ENCODE data around the gene LRRC43.

LRRC43 gene

DNA sequence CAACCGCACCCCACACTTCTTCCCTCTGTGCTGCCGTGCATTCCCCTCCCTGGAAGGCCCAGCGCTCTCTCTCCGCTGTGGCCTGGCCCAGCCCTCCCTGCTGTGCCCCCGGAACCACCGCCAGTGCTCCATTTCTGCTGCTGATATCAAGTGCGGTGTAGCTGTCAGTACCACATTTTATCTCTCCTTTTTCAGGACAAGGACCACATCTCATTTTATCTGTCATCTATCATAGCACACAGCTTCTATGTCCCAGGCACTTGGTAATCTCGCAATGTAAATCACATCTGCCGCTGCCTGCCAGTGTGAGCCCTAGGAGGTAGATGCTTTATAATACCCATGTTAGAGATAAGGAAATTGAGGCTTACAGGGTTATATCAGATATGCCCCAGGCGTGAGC lies 27.2 kb upstream of the LRRC43 start:
- no peaks in the 10 kb centered on the region for H3K9me3 ChIP-seq (ENCODE audit: control insufficient read depth in 2 of 2, low read length in 2 of 2)
- no peak overlapping the region for H3K4me3 ChIP-seq (ENCODE audit: low read length in 2 of 2)
- no peak overlapping the region for H3K27ac ChIP-seq (ENCODE audit: low read depth in 2 of 2, low read length in 2 of 2)
- H3K9ac ChIP-seq (ENCODE audit: low read depth in 1 of 2, low read length in 2 of 2) = no peak overlapping the region
- H3K4me1 ChIP-seq (ENCODE audit: control insufficient read depth in 2 of 2, insufficient read depth in 2 of 2, low read length in 2 of 2) = no peaks in the 10 kb centered on the region
- no peaks in the 10 kb centered on the region for H3K27me3 ChIP-seq (ENCODE audit: control insufficient read depth in 2 of 2, insufficient read depth in 2 of 2, low read length in 2 of 2)
- no peaks in the 10 kb centered on the region for H3K36me3 ChIP-seq (ENCODE audit: control insufficient read depth in 2 of 2, insufficient read depth in 2 of 2, low read length in 2 of 2)

DNA sequence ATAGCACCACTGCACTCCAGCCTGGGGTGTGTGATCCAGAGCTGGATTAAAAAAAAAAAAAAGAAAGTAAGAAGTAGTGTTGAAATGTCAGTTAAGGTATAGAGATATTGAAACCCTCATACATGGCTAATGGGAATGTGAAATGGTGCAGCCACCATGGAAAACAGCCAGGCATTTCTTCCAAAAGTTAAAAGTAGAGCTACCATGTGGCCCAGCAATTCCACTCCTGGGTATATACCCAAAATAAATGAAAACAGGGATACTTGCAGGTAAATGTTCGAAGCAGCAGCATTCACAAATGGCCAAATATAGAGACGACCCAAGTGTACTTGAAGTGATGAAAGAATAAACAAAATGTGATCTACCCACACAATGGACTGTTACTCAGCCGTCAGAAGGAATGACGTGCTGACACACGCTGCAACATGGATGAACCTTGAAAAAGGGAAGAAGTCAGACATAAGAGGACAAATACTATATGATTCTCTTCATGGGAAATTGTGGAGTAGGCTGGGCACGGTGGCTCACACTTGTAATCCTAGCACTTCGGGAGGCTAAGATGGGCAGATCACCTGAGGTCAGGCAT lies 24.1 kb upstream of the LRRC43 start:
- Histone ChIP-seq H3K27ac (ENCODE audit: low read depth in 2 of 2, low read length in 2 of 2) (no peak overlapping the region), H3K4me3 (ENCODE audit: low read length in 2 of 2) (no peak overlapping the region)

DNA sequence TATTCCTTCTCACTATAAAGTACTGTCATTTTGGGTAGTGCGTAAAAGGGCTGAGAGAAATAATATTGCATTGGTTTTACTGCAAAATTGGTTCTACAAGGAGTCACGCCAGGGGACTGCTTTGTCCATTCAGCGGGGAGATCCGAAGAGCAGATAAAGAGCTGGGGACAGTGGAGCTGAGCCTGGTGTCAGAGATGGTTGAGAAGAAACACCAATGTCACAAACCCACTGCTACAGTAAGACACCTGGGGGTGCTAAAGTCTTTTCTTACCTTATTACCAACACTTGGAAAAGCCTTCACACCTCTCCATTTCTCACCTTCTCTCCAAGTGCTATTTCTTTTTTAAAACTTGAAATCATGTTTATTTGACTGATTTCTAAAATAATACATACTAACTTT lies 23.0 kb upstream of the LRRC43 start:
- Histone ChIP-seq H3K9ac (ENCODE audit: low read depth in 1 of 2, low read length in 2 of 2) (no peak overlapping the region), H3K4me1 (ENCODE audit: control insufficient read depth in 2 of 2, insufficient read depth in 2 of 2, low read length in 2 of 2) (no peaks in the 10 kb centered on the region), H3K27me3 (ENCODE audit: control insufficient read depth in 2 of 2, insufficient read depth in 2 of 2, low read length in 2 of 2) (no peaks in the 10 kb centered on the region), H3K4me3 (ENCODE audit: low read length in 2 of 2) (no peak overlapping the region), H3K36me3 (ENCODE audit: control insufficient read depth in 2 of 2, insufficient read depth in 2 of 2, low read length in 2 of 2) (no peaks in the 10 kb centered on the region), H3K9me3 (ENCODE audit: control insufficient read depth in 2 of 2, low read length in 2 of 2) (no peaks in the 10 kb centered on the region), H3K27ac (ENCODE audit: low read depth in 2 of 2, low read length in 2 of 2) (no peak overlapping the region)

More for the DNA sequence above, 24.1 kb upstream of the LRRC43 start:
- no peaks in the 10 kb centered on the region for H3K27me3 ChIP-seq (ENCODE audit: control insufficient read depth in 2 of 2, insufficient read depth in 2 of 2, low read length in 2 of 2)
- no peaks in the 10 kb centered on the region for H3K36me3 ChIP-seq (ENCODE audit: control insufficient read depth in 2 of 2, insufficient read depth in 2 of 2, low read length in 2 of 2)
- H3K9ac ChIP-seq (ENCODE audit: low read depth in 1 of 2, low read length in 2 of 2) = no peak overlapping the region
- H3K4me1 ChIP-seq (ENCODE audit: control insufficient read depth in 2 of 2, insufficient read depth in 2 of 2, low read length in 2 of 2) = no peaks in the 10 kb centered on the region
- no peaks in the 10 kb centered on the region for H3K9me3 ChIP-seq (ENCODE audit: control insufficient read depth in 2 of 2, low read length in 2 of 2)

DNA sequence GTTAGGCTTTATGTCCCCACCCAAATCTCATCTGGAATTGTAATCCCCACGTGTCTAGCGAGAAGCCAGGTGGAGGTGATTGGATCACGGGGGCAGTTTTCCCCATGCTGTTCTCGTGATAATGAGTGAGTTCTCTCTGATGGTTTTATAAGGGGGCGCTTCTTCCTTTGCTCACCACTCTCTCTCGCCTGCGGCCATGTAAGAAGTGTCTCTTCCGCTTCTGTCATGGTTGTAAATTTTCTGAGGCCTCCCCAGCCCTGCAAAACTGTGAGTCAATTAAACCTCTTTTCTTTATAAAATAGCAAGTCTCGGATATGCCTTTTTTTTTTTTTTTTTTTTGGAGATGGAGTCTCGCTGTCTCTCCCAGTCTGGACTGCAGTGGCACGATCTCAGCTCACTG lies 22.2 kb upstream of the LRRC43 start:
- Histone ChIP-seq H3K4me3 (ENCODE audit: low read length in 2 of 2) (no peak overlapping the region), H3K36me3 (ENCODE audit: control insufficient read depth in 2 of 2, insufficient read depth in 2 of 2, low read length in 2 of 2) (no peaks in the 10 kb centered on the region), H3K9ac (ENCODE audit: low read depth in 1 of 2, low read length in 2 of 2) (no peak overlapping the region), H3K27me3 (ENCODE audit: control insufficient read depth in 2 of 2, insufficient read depth in 2 of 2, low read length in 2 of 2) (no peaks in the 10 kb centered on the region), H3K4me1 (ENCODE audit: control insufficient read depth in 2 of 2, insufficient read depth in 2 of 2, low read length in 2 of 2) (no peaks in the 10 kb centered on the region), H3K27ac (ENCODE audit: low read depth in 2 of 2, low read length in 2 of 2) (no peak overlapping the region), H3K9me3 (ENCODE audit: control insufficient read depth in 2 of 2, low read length in 2 of 2) (no peaks in the 10 kb centered on the region)

DNA sequence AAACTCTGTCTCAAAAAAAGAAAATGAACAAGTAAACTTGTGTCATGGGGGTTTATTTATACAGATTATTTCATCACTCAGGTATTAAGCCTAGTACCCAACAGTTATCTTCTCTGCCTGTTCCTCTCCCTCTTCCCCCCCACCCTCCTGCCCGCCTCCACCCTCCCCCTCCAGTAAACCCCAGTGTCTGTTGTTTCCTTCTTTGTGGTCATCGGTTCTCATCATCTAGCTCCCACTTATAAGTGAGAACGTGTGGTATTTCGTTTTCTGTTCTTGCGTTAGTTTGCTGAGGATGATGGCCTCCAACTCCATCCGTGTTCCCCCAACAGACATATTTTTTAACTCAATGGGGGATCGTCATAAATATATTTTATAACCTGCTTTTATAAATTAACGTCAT lies 21.2 kb upstream of the LRRC43 start:
- Histone ChIP-seq H3K27me3 (ENCODE audit: control insufficient read depth in 2 of 2, insufficient read depth in 2 of 2, low read length in 2 of 2) (no peaks in the 10 kb centered on the region), H3K9ac (ENCODE audit: low read depth in 1 of 2, low read length in 2 of 2) (no peak overlapping the region), H3K4me1 (ENCODE audit: control insufficient read depth in 2 of 2, insufficient read depth in 2 of 2, low read length in 2 of 2) (no peaks in the 10 kb centered on the region), H3K4me3 (ENCODE audit: low read length in 2 of 2) (no peak overlapping the region), H3K9me3 (ENCODE audit: control insufficient read depth in 2 of 2, low read length in 2 of 2) (no peaks in the 10 kb centered on the region), H3K27ac (ENCODE audit: low read depth in 2 of 2, low read length in 2 of 2) (no peak overlapping the region), H3K36me3 (ENCODE audit: control insufficient read depth in 2 of 2, insufficient read depth in 2 of 2, low read length in 2 of 2) (no peaks in the 10 kb centered on the region)

DNA sequence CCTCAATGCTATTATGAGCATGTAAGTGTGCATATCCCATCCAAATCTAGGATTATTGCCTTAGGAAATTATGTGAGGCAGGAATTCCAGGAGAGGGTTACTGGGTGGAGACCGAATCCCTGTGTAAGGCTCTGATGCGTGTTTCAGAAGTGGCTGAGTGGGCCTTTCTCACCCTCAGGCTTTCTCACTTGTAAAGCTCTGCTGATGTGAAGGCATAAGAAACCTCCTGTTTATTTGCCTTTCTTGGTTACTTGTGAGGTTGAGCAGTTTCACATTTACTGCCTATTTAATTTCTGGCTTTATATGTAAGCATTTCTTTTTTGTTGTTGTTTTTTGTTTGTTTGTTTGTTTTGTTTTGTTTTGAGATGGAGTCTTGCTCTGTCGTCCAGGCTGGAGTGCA lies 19.9 kb upstream of the LRRC43 start:
- no peak overlapping the region for H3K27ac ChIP-seq (ENCODE audit: low read depth in 2 of 2, low read length in 2 of 2)
- no peaks in the 10 kb centered on the region for H3K4me1 ChIP-seq (ENCODE audit: control insufficient read depth in 2 of 2, insufficient read depth in 2 of 2, low read length in 2 of 2)
- no peak overlapping the region for H3K4me3 ChIP-seq (ENCODE audit: low read length in 2 of 2)
- no peak overlapping the region for H3K9ac ChIP-seq (ENCODE audit: low read depth in 1 of 2, low read length in 2 of 2)
- no peaks in the 10 kb centered on the region for H3K36me3 ChIP-seq (ENCODE audit: control insufficient read depth in 2 of 2, insufficient read depth in 2 of 2, low read length in 2 of 2)
- H3K27me3 ChIP-seq (ENCODE audit: control insufficient read depth in 2 of 2, insufficient read depth in 2 of 2, low read length in 2 of 2) = no peaks in the 10 kb centered on the region
- H3K9me3 ChIP-seq (ENCODE audit: control insufficient read depth in 2 of 2, low read length in 2 of 2) = no peaks in the 10 kb centered on the region

DNA sequence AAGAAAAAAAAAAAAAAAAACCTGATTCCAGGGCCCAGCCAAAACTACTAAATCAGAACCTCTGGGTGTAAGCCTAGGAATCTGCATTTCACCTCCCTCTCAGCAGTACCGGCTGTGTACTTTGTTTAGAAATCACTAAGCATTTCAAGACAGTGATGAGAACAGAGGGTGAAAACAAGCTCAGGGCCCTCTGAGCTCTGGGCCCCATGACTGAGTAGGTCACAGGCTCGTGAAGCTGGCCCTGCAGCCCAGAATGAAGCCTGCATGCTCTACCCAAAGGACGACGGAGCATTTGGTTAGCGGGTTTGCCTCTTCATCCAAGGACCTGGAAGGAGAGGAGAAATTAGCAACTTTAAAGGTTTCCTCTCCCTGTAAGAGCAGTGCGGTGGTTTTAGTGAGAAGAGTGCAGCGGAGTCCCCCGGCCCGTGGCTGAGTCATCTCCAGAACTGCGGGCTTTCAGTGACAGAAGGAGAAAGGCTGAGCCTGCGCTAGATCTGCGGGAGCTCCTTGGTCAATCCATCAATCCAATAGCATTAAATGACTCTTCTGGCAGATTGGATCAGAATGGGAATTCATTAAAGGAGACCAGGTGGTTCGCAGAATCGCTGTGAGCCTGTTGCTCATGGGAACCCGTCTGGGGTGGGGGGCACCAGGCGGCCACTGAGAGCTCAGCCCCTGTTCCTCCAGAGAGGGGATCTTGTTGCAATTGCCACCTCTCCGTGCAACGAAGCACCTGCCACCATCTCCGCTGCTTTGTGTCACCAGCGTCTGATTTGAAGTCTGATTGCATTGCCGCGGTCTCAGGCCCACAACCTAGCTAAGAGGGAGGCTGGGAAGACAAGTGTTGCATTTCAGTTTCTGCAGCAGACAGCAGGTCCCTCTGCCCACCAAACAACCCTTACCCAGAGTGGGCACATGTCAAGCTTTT lies 16.2 kb upstream of the LRRC43 start:
- Histone ChIP-seq H3K36me3 (ENCODE audit: control insufficient read depth in 2 of 2, insufficient read depth in 2 of 2, low read length in 2 of 2) (no peaks in the 10 kb centered on the region), H3K4me1 (ENCODE audit: control insufficient read depth in 2 of 2, insufficient read depth in 2 of 2, low read length in 2 of 2) (no peaks in the 10 kb centered on the region), H3K4me3 (ENCODE audit: low read length in 2 of 2) (no peak overlapping the region), H3K27me3 (ENCODE audit: control insufficient read depth in 2 of 2, insufficient read depth in 2 of 2, low read length in 2 of 2) (no peaks in the 10 kb centered on the region), H3K9ac (ENCODE audit: low read depth in 1 of 2, low read length in 2 of 2) (no peak overlapping the region), H3K27ac (ENCODE audit: low read depth in 2 of 2, low read length in 2 of 2) (no peak overlapping the region), H3K9me3 (ENCODE audit: control insufficient read depth in 2 of 2, low read length in 2 of 2) (no peaks in the 10 kb centered on the region)

DNA sequence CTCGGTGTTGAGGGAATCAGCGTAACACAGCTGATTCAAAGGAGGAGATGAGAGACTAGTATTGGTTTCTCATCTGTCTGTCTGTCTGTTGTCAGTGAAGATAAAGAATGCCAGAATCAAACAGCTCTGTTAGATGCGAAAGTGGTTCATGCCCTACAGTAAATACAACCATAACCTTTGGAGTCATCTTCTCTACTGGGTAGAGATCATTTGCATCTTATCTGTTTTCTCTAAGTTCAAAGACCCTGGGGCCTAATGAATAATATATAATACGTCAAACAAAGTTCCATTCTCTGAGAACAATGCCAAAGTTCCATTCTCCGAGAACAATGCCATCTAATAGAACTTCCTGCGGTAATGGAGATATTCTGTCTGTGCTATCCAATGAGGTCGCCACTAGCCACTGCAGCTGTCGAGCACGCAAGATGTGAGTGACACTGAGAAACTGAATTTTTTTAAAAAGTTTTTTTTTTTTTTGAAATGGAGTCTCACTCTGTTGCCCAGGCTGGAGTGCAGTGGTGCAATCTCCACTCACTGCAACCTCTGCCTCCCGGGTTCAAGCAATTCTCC lies 15.5 kb upstream of the LRRC43 start:
- H3K36me3 ChIP-seq (ENCODE audit: control insufficient read depth in 2 of 2, insufficient read depth in 2 of 2, low read length in 2 of 2) = no peaks in the 10 kb centered on the region
- no peak overlapping the region for H3K9ac ChIP-seq (ENCODE audit: low read depth in 1 of 2, low read length in 2 of 2)
- H3K27ac ChIP-seq (ENCODE audit: low read depth in 2 of 2, low read length in 2 of 2) = no peak overlapping the region

DNA sequence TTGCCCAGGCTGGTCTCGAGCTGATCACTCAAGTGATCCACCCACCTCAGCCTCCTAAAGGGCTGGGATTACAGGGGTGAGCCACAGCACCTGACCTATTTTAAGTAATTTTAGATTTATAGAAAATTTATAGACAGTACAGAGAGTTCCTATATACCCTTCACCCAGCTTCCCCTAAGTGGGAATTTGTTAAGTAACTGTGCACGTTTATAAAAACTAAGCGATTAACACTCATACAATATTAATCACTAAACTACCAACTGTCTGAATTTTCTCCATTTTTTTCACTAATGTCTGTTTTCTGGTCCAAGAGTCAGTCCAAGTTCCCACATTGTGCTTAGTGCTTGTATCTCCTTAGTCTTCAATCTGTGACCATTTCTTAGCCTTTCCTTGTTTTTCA lies 14.4 kb upstream of the LRRC43 start:
- Histone ChIP-seq H3K27ac (ENCODE audit: low read depth in 2 of 2, low read length in 2 of 2) (no peak overlapping the region), H3K9me3 (ENCODE audit: control insufficient read depth in 2 of 2, low read length in 2 of 2) (no peaks in the 10 kb centered on the region), H3K4me1 (ENCODE audit: control insufficient read depth in 2 of 2, insufficient read depth in 2 of 2, low read length in 2 of 2) (no peaks in the 10 kb centered on the region), H3K4me3 (ENCODE audit: low read length in 2 of 2) (no peak overlapping the region), H3K27me3 (ENCODE audit: control insufficient read depth in 2 of 2, insufficient read depth in 2 of 2, low read length in 2 of 2) (no peaks in the 10 kb centered on the region), H3K9ac (ENCODE audit: low read depth in 1 of 2, low read length in 2 of 2) (no peak overlapping the region), H3K36me3 (ENCODE audit: control insufficient read depth in 2 of 2, insufficient read depth in 2 of 2, low read length in 2 of 2) (no peaks in the 10 kb centered on the region)

More for the DNA sequence above, 15.5 kb upstream of the LRRC43 start:
- H3K4me3 ChIP-seq (ENCODE audit: low read length in 2 of 2) = no peak overlapping the region
- H3K27me3 ChIP-seq (ENCODE audit: control insufficient read depth in 2 of 2, insufficient read depth in 2 of 2, low read length in 2 of 2) = no peaks in the 10 kb centered on the region
- no peaks in the 10 kb centered on the region for H3K9me3 ChIP-seq (ENCODE audit: control insufficient read depth in 2 of 2, low read length in 2 of 2)
- H3K4me1 ChIP-seq (ENCODE audit: control insufficient read depth in 2 of 2, insufficient read depth in 2 of 2, low read length in 2 of 2) = no peaks in the 10 kb centered on the region

DNA sequence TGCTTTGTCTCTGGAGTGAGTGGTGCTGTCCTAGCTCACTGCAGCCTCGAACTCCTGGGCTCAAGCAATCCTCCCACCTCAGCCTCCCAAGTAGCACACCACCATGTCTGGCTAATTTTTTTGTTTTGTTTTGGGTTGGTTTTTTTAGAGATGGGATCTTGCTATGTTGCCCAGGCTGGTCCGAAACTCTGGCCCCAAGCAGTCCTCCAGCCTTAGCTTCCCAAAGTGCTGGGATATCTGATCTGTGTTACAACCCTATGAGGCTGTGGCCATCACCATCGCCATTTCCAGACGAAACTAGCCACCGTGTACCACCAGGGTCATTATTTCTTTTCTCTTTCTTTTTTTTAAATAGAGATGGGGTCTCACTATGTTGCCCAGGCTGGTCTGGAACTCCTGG lies 11.5 kb upstream of the LRRC43 start:
- Histone ChIP-seq H3K9me3 (ENCODE audit: control insufficient read depth in 2 of 2, low read length in 2 of 2) (no peaks in the 10 kb centered on the region), H3K9ac (ENCODE audit: low read depth in 1 of 2, low read length in 2 of 2) (no peak overlapping the region), H3K27me3 (ENCODE audit: control insufficient read depth in 2 of 2, insufficient read depth in 2 of 2, low read length in 2 of 2) (peaks cover 0 to 2% of the 10 kb centered on the region in 2 donors), H3K36me3 (ENCODE audit: control insufficient read depth in 2 of 2, insufficient read depth in 2 of 2, low read length in 2 of 2) (no peaks in the 10 kb centered on the region), H3K4me3 (ENCODE audit: low read length in 2 of 2) (no peak overlapping the region), H3K4me1 (ENCODE audit: control insufficient read depth in 2 of 2, insufficient read depth in 2 of 2, low read length in 2 of 2) (no peaks in the 10 kb centered on the region), H3K27ac (ENCODE audit: low read depth in 2 of 2, low read length in 2 of 2) (no peak overlapping the region)
